ENCODE measurements around the gene ABI3BP. TPM values are rescaled to one million over a fixed set of nuclear protein-coding genes. Genes with fewer than 3 reads are reported as not detected.

Gene ABI3BP
- total RNA-seq, 1 experiment from 2014 or later, result 0.28 TPM

DNA sequence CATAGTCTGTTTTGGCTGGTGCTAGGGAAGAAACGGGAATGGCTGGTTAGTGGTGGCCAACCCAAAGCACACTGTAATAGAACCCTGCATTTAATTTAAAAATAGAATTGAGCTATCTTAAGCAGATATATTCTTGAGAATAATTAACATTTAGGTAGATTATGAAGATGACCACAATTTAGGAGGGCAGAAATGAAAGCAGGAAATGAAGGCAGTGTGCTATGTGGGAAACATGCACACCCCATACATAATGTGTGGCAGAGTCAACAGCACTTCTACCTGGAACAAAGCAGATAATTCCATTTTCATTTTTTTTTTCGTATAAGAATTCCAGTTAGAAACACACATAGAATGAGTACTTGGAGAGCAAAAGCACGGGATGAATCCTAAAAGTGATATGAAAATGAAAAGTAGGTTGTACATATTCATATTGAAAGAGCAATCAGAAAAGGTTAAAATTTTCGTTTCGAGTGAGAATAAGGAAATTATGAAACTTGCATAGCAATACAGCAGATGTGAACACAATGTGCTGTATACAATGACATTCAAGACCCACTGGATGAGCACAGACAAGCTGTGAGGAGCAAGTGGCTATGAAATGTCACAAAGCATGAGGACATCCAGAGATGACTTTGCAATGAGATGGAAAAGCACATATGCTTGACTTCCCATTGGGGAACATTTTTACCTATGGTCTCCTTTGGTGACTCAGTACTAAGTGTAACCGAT is 181.3 kb downstream of the ABI3BP start:
- H3K36me3 Mint-ChIP-seq (ENCODE audit: insufficient read depth in 1 of 3, low read depth in 3 of 3), result no peaks in the 10 kb centered on the region
- Histone ChIP-seq H2BK5ac (ENCODE audit: insufficient read length, low read length) (no peak overlapping the region), H3K56ac (ENCODE audit: insufficient read length, low read depth, low read length) (no peak overlapping the region), H3K9me3 (ENCODE audit: control insufficient read depth, low read depth, low read length) (no peaks in the 10 kb centered on the region), H4K20me1 (ENCODE audit: control insufficient read depth, insufficient read depth, insufficient read length) (no peaks in the 10 kb centered on the region), H2BK15ac (ENCODE audit: low read depth, low read length) (no peak overlapping the region), H4K5ac (ENCODE audit: insufficient read length, low read depth, low read length) (no peak overlapping the region), H3K4ac (ENCODE audit: low read depth, low read length) (no peak overlapping the region), H2BK120ac (ENCODE audit: low read depth, low read length, poor library complexity, severe bottlenecking) (no peak overlapping the region), H3K18ac (ENCODE audit: insufficient read length, low read depth, low read length) (no peak overlapping the region), H3K9ac (ENCODE audit: extremely low read depth, insufficient read length, low read length) (no peak overlapping the region), H3K14ac (ENCODE audit: insufficient read depth, low read length) (no peak overlapping the region), H2AFZ (ENCODE audit: low read length) (no peak overlapping the region), H3T11ph (ENCODE audit: low read length) (no peak overlapping the region), H2BK12ac (ENCODE audit: insufficient read length, low read depth, low read length) (no peak overlapping the region), H3K27ac (ENCODE audit: insufficient read length, low read depth, low read length) (no peak overlapping the region), H3K79me2 (ENCODE audit: insufficient read depth, low read length) (no peaks in the 10 kb centered on the region), H3K79me1 (ENCODE audit: insufficient read depth, low read depth, low read length, poor library complexity, severe bottlenecking) (no peaks in the 10 kb centered on the region), H3K4me1 (ENCODE audit: insufficient read depth, low read length) (no peaks in the 10 kb centered on the region), H2BK20ac (ENCODE audit: low read depth, low read length, poor library complexity, severe bottlenecking) (no peak overlapping the region), H3K4me2 (ENCODE audit: insufficient read depth, insufficient read length, low read length) (no peak overlapping the region), H4K8ac (replicated peaks; ENCODE audit: insufficient read length, low read depth, low read length) (no peak overlapping the region), H3K23ac (ENCODE audit: insufficient read length, low read depth, low read length) (no peak overlapping the region), H2AK5ac (ENCODE audit: insufficient read length, low read length) (no peak overlapping the region), H3K27me3 (ENCODE audit: insufficient read depth, low read length) (no peaks in the 10 kb centered on the region), H3K23me2 (ENCODE audit: insufficient read length, low read depth, low read length, poor library complexity, severe bottlenecking) (no peaks in the 10 kb centered on the region), H4K91ac (ENCODE audit: insufficient read length, low read depth, low read length) (no peak overlapping the region)
- H3K4me3 Mint-ChIP-seq, result no peak overlapping the region
- H3K9me3 Mint-ChIP-seq, result no peaks in the 10 kb centered on the region
- WGBS (ENCODE audit: extremely low coverage, insufficient read length, low lambda C conversion rate), result 100% methylated on average over 2 of the region's 6 CpGs
- TF ChIP-seq, protein P1, sequence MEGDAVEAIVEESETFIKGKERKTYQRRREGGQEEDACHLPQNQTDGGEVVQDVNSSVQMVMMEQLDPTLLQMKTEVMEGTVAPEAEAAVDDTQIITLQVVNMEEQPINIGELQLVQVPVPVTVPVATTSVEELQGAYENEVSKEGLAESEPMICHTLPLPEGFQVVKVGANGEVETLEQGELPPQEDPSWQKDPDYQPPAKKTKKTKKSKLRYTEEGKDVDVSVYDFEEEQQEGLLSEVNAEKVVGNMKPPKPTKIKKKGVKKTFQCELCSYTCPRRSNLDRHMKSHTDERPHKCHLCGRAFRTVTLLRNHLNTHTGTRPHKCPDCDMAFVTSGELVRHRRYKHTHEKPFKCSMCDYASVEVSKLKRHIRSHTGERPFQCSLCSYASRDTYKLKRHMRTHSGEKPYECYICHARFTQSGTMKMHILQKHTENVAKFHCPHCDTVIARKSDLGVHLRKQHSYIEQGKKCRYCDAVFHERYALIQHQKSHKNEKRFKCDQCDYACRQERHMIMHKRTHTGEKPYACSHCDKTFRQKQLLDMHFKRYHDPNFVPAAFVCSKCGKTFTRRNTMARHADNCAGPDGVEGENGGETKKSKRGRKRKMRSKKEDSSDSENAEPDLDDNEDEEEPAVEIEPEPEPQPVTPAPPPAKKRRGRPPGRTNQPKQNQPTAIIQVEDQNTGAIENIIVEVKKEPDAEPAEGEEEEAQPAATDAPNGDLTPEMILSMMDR (conservative IDR thresholded peaks at IDR 0.05), result no peak
- no peak for DNase-seq
- no peaks in the 10 kb centered on the region for H3K4me1 Mint-ChIP-seq
- peaks cover 4% of the 10 kb centered on the region; the same call in 1 of the 2 replicates for H3K27me3 Mint-ChIP-seq (ENCODE audit: low read depth)
- no peak overlapping the region for H3K27ac Mint-ChIP-seq

All from H9 (cell line).